HG02852 (cell line): ENCODE results near the gene PDIK1L.

Experiments used
- ATAC-seq: cut with Tn5 transposase; IDR thresholded peaks from one replicate; pipeline ENCODE4 v1.9.1; 2021; ENCODE audit warnings: mild to moderate bottlenecking, moderate library complexity; ENCODE audit not compliant: unreplicated experiment

The PDIK1L gene

GRCh38 chr1:26153966-26154532 is 42.4 kb downstream of the PDIK1L start:
- ATAC-seq = no peak

- no peak for ATAC-seq
Observed at GRCh38 chr1:26154750-26155149, 43.1 kb downstream of the PDIK1L start.

- no peak for ATAC-seq
Observed at GRCh38 chr1:26155370-26156284, 44.0 kb downstream of the PDIK1L start.

GRCh38 chr1:26156285-26157038 is 44.8 kb downstream of the PDIK1L start:
- no peak for ATAC-seq

- ATAC-seq = no peak
Observed at GRCh38 chr1:26158271-26158907, 46.8 kb downstream of the PDIK1L start.

- no peak for ATAC-seq
Observed at GRCh38 chr1:26158908-26159742, 47.5 kb downstream of the PDIK1L start, which contains the start of gene FAM110D. TSS of gene FAM110D (plus strand) at chr1:26159079. CDS start at chr1:26161292, 2,213 bp downstream.

DNA sequence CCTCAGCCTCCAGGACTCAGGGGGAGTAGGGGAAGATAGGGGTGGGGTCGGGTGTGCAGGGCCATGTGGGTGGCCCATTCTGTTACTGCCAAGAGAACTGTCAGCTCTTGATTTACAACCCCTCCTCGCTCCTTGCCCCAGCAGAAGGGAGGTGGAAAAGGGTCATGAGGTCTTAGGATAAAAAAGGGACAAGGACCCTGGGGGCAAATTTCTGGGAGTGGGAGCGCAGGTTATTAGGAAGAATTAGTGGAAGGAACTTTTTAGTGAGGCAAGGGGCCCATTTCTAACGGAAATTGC is 48.1 kb downstream of the PDIK1L start:
- no peak for ATAC-seq

GRCh38 chr1:26160527-26161414 is 49.1 kb downstream of the PDIK1L start:
- no peak for ATAC-seq

GRCh38 chr1:26161415-26162219 is 50.0 kb downstream of the PDIK1L start:
- no peak for ATAC-seq

- no peak for ATAC-seq
Observed at GRCh38 chr1:26162220-26162709, 50.6 kb downstream of the PDIK1L start.

GRCh38 chr1:26163684-26164035 is 52.0 kb downstream of the PDIK1L start:
- no peak for ATAC-seq

GRCh38 chr1:26164036-26164860 is 52.6 kb downstream of the PDIK1L start:
- ATAC-seq = no peak

GRCh38 chr1:26164861-26165842 is 53.5 kb downstream of the PDIK1L start:
- ATAC-seq = no peak

GRCh38 chr1:26166719-26167281 is 55.2 kb downstream of the PDIK1L start:
- ATAC-seq = no peak

- no peak for ATAC-seq
Observed at GRCh38 chr1:26168410-26169197, 57.0 kb downstream of the PDIK1L start, which contains the start of gene C1orf232. TSS of gene C1orf232 (minus strand) at chr1:26168963. CDS start at chr1:26168499, 464 bp downstream.
